Kidney glomerular epithelial cell (primary cell): ENCODE measurements around the gene ZNF324B.
A peak's percentile ranks its signal among the peaks of the same experiment; 100 is the strongest.
"Not testable (repeated sequence)": the region's sequence is repeated elsewhere in the genome, so short reads cannot be mapped to it uniquely, and the experiment has no call there.

Experiments
- DNase-seq: peaks from one replicate; lab custom pipeline; 2025; lab: John Stamatoyannopoulos, UW

The ZNF324B gene

GRCh38 chr19:58451358-58452101 lies at the start of gene ZNF324B:
TSS of gene ZNF324B (plus strand) at chr19:58451622. CDS start at chr19:58453702, 2,080 bp downstream.
- peak; percentile 70 for DNase-seq

DNA sequence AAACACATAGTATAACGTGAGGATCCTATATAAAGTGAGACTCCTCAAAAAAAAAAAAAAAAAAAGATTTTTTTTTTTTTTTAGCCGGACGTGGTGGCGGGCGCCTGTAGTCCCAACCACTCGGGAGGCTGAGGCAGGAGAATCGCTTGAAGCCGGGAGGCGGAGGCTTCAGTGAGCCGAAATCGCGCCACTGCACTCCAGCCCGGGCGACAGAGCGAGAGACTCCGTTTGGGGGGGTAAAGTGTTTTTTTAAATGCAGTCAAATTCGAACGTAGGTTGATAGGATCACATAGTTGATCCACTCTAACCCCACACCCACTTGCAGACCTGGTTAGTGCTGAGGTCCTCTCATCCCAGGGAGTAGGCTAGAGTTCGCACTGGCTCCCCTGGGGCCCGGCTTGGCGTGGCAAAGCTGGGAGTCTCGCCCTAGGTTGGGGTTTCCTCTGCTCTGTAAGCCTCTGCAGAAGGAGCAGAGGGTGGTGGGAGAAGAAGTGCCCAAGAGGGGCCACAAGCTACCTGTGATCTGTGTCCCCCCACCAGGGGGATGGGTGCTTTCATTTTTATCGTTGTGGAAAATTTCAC lies 49.5 kb upstream of the ZNF324B start:
- DNase-seq, result no peak

DNA sequence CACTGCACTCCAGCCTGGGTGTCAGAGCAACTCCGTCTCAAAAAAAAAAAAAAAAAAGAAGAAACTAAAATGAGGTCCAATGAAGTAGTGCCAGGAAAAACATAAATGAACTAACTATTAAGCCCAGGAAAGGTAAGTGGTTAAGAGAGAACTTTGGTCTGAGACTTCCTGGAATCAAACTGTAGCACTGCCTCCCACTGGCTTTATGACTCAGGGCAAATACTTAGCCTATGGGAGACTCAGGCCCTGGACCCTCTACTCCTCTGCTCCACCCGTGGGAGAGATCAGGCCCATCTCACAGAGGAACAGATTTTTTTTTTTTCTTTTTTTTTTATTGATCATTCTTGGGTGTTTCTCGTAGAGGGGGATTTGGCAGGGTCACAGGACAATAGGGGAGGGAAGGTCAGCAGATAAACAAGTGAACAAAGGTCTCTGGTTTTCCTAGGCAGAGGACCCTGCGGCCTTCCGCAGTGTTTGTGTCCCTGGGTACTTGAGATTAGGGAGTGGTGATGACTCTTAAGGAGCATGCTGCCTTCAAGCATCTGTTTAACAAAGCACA lies 47.4 kb upstream of the ZNF324B start:
- DNase-seq, result not testable (repeated sequence)

GRCh38 chr19:58406818-58407657 lies 44.4 kb upstream of the ZNF324B start:
- DNase-seq, result no peak

GRCh38 chr19:58407658-58408151 lies 43.7 kb upstream of the ZNF324B start:
- no peak for DNase-seq

DNA sequence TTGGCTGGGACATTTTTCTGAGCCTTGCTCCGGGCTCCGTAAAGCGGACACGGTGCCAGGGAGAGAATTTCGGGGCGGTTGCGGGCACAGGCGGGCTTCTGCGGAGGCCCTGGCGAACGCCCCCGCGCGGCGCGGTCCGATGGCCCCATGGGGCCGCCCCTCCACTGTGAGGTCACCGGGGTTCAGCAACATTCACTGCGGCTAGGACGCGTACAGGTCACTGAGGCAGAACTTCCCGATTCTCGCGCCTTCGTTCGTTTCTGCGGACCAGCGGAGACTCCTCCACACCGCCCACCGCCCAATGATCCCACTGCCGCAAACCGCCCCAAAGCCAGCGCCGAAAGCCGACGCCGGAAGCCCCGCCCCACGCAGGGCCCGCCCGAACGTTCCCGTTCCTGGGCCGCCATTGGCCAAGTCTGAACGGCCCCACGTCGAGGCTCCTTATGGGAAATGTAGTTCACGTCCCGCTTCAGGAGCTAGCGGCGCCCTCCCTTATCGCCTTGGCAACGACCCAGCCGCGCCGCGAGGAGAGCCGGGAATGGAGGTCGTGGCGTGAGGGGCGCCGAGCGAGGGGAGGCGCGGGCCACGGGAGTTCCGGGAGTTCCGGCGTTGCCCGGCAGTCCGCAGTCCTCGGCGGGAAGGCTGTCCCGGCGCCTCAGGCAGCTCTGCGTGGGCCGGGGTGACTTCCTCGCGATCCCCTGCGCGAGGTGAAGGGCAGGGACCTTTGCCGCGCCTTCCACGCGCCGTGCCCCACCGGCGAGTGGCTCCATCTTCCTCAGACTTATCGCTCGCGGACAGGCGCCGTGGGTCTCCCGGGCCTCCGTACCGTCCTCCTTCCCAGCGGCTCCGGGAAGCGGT lies 43.0 kb upstream of the ZNF324B start, which contains the start of gene ZNF584:
Gene ZNF584 (plus strand): TSS at position 498 of the 858 bp plus-strand sequence. CDS start 499 bp downstream, outside the sequence.
- DNase-seq, result peak; percentile 82

DNA sequence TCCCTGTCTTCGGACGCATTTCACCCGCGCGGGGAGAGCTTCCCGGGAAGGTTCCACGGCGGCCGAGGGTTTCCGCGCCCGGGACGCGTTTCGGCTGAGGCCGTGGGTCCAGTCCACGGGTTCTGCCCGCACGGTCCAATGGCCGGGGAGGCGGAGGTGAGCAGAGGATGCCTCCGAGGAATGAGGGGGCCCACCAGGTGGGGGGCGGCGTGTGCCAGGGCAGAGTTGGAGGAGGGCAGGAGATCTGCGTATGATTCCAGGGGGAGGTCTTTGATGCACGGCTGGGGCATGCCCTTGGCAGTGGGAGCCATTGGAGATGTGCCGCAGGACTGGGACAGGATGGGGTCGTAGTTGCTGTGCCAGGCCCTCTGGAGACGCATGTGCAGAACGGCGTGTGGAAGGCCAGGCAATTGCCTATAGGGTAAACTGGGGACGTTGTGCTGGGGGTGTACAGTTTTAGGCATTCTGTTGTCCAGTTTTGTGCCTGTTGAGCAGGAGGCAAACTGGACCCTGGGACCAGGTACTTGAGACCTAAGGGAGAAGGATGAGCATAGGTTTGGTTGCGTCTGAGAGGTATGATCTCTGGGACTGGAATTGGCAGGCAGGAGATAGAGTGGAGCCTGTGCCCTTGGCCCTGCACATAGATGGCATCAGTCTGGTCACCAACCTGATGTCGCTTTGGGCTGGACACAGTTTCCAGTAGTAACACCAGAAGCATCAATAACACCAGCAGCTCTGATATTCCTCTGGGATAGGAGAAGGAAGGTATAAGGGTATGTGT lies 42.2 kb upstream of the ZNF324B start:
- no peak for DNase-seq

DNA sequence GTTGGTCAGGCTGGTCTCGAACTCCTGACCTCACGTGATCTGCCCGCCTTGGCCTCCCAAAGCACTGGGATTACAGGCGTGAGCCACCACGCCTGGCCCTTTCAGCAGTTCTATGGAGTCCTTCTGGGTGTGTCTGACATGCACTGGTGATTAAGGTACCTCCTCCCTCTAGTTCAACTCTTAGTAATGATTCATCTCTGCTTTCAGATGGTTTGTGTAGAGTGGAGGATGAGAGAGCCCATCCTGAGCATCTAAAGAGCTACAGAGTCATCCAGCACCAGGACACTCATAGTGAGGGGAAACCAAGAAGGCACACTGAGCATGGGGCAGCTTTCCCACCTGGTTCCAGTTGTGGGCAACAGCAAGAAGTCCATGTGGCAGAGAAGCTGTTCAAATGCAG lies 34.8 kb upstream of the ZNF324B start:
- DNase-seq, result no peak

DNA sequence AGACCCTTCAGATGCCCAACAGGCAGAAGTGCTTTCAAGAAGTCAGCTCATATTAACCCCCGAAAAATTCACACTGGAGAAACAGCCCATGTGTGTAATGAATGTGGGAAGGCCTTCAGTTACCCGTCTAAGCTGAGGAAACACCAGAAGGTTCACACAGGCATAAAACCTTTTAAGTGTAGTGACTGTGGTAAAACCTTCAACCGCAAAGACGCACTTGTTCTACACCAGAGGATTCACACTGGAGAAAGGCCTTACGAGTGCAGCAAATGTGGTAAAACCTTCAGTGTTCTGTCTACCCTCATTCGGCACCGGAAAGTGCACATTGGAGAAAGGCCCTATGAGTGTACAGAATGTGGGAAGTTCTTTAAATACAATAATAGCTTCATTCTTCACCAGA lies 34.4 kb upstream of the ZNF324B start:
- DNase-seq, result no peak

DNA sequence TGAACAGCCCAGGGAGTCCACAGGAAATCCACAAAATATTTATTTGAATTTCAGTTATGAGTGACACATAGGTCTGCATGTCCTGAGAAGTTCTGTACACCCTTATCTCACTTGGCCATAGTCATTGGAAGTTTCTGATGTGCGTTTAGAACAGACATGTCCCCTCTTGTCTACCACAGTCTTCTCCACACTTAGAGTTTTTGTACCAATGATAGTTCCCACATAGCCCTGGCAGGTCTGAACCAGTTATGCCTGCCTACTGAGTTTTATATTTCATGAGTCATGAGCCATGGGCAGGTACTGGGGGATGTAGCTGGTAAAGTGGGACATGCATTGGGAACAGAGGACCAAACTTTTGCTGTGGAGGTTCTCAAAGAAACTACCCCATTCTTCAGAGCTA lies 22.8 kb upstream of the ZNF324B start:
- DNase-seq, result no peak

DNA sequence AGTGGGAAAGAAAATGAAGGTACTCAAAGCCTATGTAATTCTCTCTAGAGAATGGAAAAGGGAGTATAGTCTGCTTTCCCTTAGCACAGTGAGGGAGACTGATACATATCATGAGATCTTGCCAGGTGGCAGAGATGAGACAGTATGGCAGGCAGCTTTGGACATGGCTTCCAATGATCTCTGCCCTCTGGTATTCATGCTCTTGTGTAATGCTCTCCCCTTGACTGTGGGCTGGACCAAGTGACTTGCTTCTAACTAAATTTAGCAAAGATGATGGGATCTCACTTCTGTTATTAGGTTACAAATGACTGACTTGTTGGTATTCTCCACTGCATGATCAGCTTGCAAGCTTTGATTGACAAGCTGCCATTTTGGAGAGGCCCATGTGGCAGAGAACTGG lies 21.7 kb upstream of the ZNF324B start:
- no peak for DNase-seq

- DNase-seq, result no peak
These were observed 17.2 kb upstream of the ZNF324B start for GRCh38 chr19:58434217-58434616.

GRCh38 chr19:58439576-58440554 lies 11.6 kb upstream of the ZNF324B start, which contains the start of gene ZNF132:
TSS of gene ZNF132 (minus strand) at chr19:58440153. CDS start at chr19:58439821, 332 bp downstream.
- DNase-seq, result peak; percentile 97

- DNase-seq, result no peak
These were observed 10.9 kb upstream of the ZNF324B start for GRCh38 chr19:58440556-58440955.

DNA sequence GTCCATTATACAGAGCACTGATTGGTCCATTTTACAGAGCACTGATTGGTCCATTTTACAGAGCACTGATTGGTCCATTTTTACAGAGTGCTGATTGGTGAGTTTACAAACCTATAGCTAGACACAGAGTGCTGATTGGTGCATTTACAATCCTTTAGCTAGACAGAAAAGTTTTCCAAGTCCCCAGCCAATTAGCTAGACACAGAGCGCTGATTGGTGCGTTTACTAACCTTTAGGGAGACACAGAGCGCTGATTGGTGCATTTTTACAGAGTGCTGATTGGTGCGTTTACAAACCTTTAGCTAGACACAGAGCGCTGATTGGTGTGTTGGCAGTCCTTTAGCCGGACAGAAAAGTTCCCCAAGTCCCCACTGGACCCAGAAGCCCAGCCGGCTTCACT lies 8.4 kb upstream of the ZNF324B start:
- DNase-seq, result not testable (repeated sequence)

- DNase-seq, result not testable (repeated sequence)
These were observed 2.6 kb upstream of the ZNF324B start for GRCh38 chr19:58448860-58449259.

DNA sequence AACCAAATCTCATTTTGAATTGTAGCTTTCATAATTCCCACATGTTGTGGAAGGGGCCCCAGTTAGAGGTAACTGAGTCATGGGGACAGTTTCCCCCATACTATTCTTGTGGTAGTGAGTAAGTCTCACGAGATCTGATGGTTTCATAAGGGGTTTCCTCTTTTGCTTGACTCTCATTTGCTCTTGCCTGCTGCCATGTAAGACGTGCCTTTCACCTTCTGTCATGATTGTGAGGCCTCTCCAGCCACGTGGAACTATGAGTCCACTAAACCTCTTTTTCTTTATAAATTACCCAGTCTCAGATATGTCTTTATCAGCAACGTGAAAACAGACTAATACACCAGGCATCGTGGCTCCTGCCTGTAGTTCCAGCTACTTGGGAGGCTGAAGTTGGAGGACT lies 1.4 kb upstream of the ZNF324B start:
- not testable (repeated sequence) for DNase-seq

DNA sequence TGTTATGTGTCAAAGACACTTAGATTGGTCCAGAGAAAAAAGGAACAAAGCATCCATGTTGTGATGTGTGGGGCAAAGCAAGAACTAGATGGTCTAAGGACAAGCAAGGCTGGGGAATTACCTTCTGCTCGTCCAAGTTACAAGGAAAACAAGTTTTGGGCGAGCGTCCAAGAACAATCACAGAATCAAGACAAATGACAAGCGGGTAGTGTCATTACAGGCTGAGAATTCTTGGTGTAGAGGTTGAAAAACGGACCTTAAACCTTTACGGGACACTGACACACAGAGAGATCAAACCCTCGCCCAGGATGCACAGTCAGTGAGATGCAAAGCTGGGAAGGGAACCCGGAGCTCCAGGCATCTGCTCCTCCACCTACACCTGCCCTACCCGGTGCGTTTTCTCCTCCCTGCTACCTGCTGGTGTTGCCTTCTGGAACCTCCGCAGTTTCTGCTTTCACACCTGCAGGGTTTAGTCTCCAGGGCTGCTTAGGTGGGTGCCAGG lies 515 bp upstream of the ZNF324B start:
- DNase-seq, result peak; percentile 56

DNA sequence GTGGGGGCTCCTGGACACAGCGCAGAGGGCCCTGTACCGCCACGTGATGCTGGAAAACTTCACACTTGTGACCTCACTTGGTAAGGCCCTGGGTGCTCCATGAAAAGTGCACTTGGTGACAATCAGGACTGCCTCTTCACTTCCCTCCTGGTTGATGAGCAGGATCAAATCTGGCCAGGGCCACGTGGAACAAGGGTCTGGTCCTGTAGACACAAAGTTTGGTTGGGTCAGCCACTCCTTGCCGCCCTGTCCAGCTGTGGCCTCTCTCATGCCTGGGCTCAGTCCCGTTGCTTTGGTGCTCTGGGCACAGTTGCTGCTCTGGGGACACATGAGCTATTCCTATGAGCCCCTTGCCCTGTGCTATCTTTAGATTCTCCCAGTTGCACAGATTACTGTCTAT lies 2.3 kb downstream of the ZNF324B start:
- no peak for DNase-seq
